ENCODE results near the gene ESYT3.
A peak's percentile ranks its signal among the peaks of the same experiment; 100 is the strongest.

ESYT3 gene, protein sequence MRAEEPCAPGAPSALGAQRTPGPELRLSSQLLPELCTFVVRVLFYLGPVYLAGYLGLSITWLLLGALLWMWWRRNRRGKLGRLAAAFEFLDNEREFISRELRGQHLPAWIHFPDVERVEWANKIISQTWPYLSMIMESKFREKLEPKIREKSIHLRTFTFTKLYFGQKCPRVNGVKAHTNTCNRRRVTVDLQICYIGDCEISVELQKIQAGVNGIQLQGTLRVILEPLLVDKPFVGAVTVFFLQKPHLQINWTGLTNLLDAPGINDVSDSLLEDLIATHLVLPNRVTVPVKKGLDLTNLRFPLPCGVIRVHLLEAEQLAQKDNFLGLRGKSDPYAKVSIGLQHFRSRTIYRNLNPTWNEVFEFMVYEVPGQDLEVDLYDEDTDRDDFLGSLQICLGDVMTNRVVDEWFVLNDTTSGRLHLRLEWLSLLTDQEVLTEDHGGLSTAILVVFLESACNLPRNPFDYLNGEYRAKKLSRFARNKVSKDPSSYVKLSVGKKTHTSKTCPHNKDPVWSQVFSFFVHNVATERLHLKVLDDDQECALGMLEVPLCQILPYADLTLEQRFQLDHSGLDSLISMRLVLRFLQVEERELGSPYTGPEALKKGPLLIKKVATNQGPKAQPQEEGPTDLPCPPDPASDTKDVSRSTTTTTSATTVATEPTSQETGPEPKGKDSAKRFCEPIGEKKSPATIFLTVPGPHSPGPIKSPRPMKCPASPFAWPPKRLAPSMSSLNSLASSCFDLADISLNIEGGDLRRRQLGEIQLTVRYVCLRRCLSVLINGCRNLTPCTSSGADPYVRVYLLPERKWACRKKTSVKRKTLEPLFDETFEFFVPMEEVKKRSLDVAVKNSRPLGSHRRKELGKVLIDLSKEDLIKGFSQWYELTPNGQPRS

DNA sequence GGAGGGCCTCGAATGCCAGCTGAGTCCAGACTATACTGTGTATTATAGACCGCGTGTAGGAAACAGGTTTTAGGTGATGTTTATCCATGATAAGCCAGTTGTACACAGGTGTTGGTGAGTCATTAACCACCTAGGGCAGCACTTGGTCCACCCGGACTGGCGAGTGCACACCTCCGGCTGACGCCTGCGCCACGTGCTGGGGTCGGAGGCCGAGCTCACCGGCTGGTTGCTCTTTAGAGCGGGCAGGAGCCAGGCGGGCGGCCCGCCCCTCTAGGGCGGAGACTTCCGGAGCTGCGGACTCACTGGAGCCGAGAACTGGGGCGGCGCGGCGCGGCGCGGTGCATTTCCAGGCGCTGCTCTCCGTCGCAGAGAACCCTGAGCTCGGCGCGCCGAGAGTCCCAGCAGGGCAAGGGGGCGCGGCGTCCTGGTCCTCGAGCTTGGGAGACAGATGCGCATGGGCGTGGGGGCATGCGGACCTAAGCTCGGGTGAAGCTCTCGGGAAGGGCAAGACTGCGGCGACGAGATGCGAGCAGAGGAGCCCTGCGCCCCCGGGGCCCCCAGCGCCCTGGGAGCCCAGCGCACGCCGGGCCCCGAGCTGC is at the start of gene ESYT3:
ESYT3 (plus strand) TSS at position 341 of the 599 bp plus-strand sequence; CDS start at position 524, 183 bp downstream.
- Mint-ChIP-seq H3K4me3 (peak within 1 kb of the TSS; percentile 64), H3K27me3 (peaks cover 59% of the 10 kb centered on the region), H3K36me3 (ENCODE audit: low read depth) (no peaks in the 10 kb centered on the region), H3K27ac (no peak within 1 kb of the TSS), H3K9me3 (no peaks in the 10 kb centered on the region), H3K4me1 (ENCODE audit: low read depth) (peaks cover 9% of the 10 kb centered on the region)

DNA sequence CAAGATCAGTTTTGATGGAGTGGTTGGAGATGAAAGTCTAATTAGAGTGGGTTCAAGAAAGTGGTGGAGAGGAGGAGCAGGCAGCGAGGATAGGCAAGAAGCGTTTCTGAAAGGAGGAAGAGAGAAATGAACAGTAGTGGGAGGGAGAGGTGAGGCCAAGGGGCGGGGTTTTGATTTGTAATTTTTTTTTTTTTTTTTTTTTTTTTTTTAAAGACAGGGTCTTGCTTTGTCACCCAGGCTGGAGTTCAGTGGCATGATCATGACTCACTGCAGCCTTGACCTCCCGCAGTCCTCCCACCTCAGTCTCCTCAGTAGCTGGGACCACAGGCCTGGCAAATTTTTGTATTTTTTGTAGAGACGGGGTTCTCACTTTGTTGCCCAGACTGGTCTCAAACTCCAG is 49.4 kb upstream of the ESYT3 start:
- Mint-ChIP-seq H3K9me3 (no peaks in the 10 kb centered on the region), H3K4me3 (no peak overlapping the region), H3K4me1 (ENCODE audit: low read depth) (no peaks in the 10 kb centered on the region), H3K27me3 (peaks cover 18% of the 10 kb centered on the region), H3K36me3 (ENCODE audit: low read depth) (no peaks in the 10 kb centered on the region), H3K27ac (no peak overlapping the region)

- H3K4me1 Mint-ChIP-seq (ENCODE audit: low read depth) = no peaks in the 10 kb centered on the region
- H3K36me3 Mint-ChIP-seq (ENCODE audit: low read depth) = no peaks in the 10 kb centered on the region
- peaks cover 11% of the 10 kb centered on the region for H3K27me3 Mint-ChIP-seq
- no peaks in the 10 kb centered on the region for H3K9me3 Mint-ChIP-seq
- no peak overlapping the region for H3K4me3 Mint-ChIP-seq
- no peak overlapping the region for H3K27ac Mint-ChIP-seq
Observed at GRCh38 chr3:138389144-138389601, 45.2 kb upstream of the ESYT3 start.

GRCh38 chr3:138389841-138390581 is 44.4 kb upstream of the ESYT3 start:
- Mint-ChIP-seq H3K4me1 (ENCODE audit: low read depth) (no peaks in the 10 kb centered on the region), H3K9me3 (no peaks in the 10 kb centered on the region)

GRCh38 chr3:138390582-138390932 is 43.9 kb upstream of the ESYT3 start:
- Mint-ChIP-seq H3K36me3 (ENCODE audit: low read depth) (no peaks in the 10 kb centered on the region), H3K4me3 (no peak overlapping the region), H3K4me1 (ENCODE audit: low read depth) (no peaks in the 10 kb centered on the region), H3K27me3 (peaks cover 6% of the 10 kb centered on the region), H3K9me3 (no peaks in the 10 kb centered on the region), H3K27ac (no peak overlapping the region)

More at GRCh38 chr3:138389841-138390581, 44.4 kb upstream of the ESYT3 start:
- no peak overlapping the region for H3K27ac Mint-ChIP-seq
- no peaks in the 10 kb centered on the region for H3K36me3 Mint-ChIP-seq (ENCODE audit: low read depth)
- H3K4me3 Mint-ChIP-seq = no peak overlapping the region
- peaks cover 2% of the 10 kb centered on the region for H3K27me3 Mint-ChIP-seq

- Mint-ChIP-seq H3K36me3 (ENCODE audit: low read depth) (no peaks in the 10 kb centered on the region), H3K27me3 (peaks cover 7% of the 10 kb centered on the region), H3K4me3 (no peak overlapping the region), H3K9me3 (no peaks in the 10 kb centered on the region), H3K27ac (no peak overlapping the region), H3K4me1 (ENCODE audit: low read depth) (no peaks in the 10 kb centered on the region)
Observed at GRCh38 chr3:138394156-138394555, 40.3 kb upstream of the ESYT3 start.

GRCh38 chr3:138394686-138395085 is 39.7 kb upstream of the ESYT3 start:
- Mint-ChIP-seq H3K27me3 (peaks cover 7% of the 10 kb centered on the region), H3K27ac (no peak overlapping the region)

DNA sequence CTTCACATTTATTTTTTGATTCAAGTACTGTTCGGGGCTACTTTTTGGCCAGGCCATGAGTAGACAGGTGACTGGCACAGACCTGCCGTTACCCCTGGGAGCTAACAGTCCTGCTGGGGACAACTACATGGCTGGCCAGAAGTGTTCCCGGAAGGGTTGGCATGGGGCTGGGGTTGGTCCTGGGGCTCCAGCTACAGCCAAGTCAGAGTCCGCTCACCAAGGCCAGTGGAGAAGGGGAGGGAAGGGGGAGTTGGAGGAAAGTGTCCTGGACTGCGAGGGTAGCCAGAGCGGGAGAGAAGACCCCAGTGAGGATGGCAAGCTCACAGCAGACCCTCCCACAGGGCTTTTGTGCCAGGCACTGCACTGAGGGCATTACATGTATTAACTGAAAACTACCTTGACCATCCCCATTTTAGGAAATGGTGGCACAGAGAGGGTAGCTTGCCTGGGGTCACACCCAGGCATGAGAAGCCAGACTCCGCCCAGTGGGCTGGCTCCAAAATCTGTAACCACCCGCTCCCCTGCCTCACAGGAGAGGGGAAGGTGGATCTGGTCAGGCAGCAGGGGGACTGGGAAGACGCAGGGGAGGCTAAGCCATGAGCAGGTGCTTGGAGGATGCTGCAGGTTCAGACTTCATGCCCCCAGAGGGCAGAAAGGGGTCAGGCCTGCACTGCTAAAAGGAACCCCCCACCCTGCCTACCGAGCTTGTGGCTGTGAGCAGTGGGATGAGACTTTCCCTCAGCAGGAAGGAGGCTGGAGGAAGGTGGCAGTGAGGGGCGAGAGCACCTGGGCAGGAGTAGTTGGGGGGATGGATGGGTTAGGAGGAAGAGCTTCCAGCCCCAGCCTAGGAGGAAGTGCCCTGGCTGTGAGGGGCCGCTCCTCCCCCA is 38.3 kb upstream of the ESYT3 start:
- Mint-ChIP-seq H3K4me1 (ENCODE audit: low read depth) (no peaks in the 10 kb centered on the region), H3K9me3 (no peaks in the 10 kb centered on the region), H3K4me3 (no peak overlapping the region), H3K27me3 (peaks cover 6% of the 10 kb centered on the region), H3K27ac (no peak overlapping the region), H3K36me3 (ENCODE audit: low read depth) (no peaks in the 10 kb centered on the region)

More at GRCh38 chr3:138394686-138395085, 39.7 kb upstream of the ESYT3 start:
- no peak overlapping the region for H3K4me3 Mint-ChIP-seq
- no peaks in the 10 kb centered on the region for H3K36me3 Mint-ChIP-seq (ENCODE audit: low read depth)
- no peaks in the 10 kb centered on the region for H3K9me3 Mint-ChIP-seq
- no peaks in the 10 kb centered on the region for H3K4me1 Mint-ChIP-seq (ENCODE audit: low read depth)

DNA sequence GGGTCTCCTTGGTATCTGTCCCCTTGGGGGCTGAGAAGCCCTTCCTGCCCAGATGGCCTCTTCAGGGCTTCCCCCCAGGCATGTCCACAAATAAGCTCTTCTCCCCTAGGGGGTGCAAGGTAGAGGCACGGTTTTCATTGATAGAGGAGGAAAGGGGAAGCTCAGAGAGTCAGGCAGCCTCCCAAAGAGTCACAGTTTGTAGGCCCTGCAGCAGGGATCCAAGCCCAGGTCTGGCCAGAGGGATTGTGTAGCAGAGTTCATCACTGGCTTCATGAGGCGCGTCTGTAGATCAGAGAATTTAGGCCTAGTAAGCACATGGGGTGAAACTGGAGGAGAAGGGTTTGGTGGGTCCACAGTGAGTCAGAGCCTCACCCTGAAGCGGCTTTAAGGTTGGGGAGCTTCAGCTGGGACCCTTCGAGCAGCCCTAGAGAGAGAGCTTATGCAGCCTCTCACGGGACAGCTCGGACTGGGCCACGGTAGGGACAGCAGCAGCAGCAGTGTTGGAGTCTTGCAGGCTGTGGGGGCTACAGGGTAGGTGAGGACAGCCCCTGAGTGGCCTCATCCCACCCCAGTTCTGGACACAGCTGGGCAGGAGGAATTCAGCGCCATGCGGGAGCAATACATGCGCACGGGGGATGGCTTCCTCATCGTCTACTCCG is 37.5 kb upstream of the ESYT3 start:
- Mint-ChIP-seq H3K27me3 (peaks cover 5% of the 10 kb centered on the region), H3K36me3 (ENCODE audit: low read depth) (no peaks in the 10 kb centered on the region), H3K4me3 (no peak overlapping the region), H3K27ac (no peak overlapping the region), H3K9me3 (no peaks in the 10 kb centered on the region), H3K4me1 (ENCODE audit: low read depth) (no peaks in the 10 kb centered on the region)

DNA sequence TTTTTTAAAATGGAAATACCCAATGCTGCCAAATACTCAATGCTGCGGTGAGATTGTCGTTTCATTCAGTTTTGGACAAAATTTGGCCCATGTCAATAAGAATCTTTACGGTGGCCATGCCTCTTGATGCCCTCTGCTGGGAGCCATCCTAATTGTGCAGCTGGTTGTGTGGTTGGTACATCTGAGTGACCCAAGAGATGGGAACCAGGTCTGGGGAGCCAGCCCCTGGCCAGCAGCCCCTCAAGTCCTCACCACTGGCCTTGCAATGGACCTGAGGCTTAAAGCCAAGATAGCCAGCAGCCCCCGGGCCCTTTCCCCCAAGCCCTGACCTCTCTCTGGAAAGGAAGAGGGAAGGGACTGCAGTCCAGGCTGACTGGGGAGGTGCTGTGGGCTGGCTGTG is 36.4 kb upstream of the ESYT3 start:
- Mint-ChIP-seq H3K9me3 (no peaks in the 10 kb centered on the region), H3K4me1 (ENCODE audit: low read depth) (no peaks in the 10 kb centered on the region), H3K27me3 (peaks cover 5% of the 10 kb centered on the region), H3K4me3 (no peak overlapping the region), H3K36me3 (ENCODE audit: low read depth) (no peaks in the 10 kb centered on the region), H3K27ac (no peak overlapping the region)

GRCh38 chr3:138398791-138399575 is 35.4 kb upstream of the ESYT3 start:
- H3K36me3 Mint-ChIP-seq (ENCODE audit: low read depth) = no peaks in the 10 kb centered on the region
- H3K4me1 Mint-ChIP-seq (ENCODE audit: low read depth) = no peaks in the 10 kb centered on the region
- no peaks in the 10 kb centered on the region for H3K9me3 Mint-ChIP-seq
- H3K27ac Mint-ChIP-seq = no peak overlapping the region
- peaks cover 6% of the 10 kb centered on the region for H3K27me3 Mint-ChIP-seq
- no peak overlapping the region for H3K4me3 Mint-ChIP-seq

- H3K4me1 Mint-ChIP-seq (ENCODE audit: low read depth) = no peaks in the 10 kb centered on the region
- no peaks in the 10 kb centered on the region for H3K9me3 Mint-ChIP-seq
- no peaks in the 10 kb centered on the region for H3K36me3 Mint-ChIP-seq (ENCODE audit: low read depth)
- no peak overlapping the region for H3K4me3 Mint-ChIP-seq
- peaks cover 10% of the 10 kb centered on the region for H3K27me3 Mint-ChIP-seq
- no peak overlapping the region for H3K27ac Mint-ChIP-seq
Observed at GRCh38 chr3:138399766-138400165, 34.6 kb upstream of the ESYT3 start.

DNA sequence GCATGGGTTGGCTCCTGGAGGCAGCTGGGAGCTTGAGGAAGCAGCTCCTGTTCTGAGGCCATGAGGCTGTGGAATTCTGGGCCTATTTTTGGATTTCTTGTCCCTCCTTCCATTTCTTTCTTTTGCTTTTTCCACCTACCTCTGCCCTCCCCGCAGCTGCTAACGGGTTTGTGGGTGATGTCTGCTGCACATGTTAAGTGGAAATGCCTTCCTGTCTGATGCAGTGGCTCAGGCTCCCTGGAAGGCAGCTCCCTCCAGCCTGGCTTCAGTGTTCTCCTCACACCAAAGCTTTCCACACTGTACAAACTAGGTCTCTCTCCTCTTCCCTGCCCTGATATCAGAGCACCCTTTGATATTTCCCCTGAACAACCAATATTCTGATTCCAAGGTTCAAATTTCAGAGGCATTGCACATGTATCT is 33.8 kb upstream of the ESYT3 start:
- Mint-ChIP-seq H3K27me3 (peaks cover 9% of the 10 kb centered on the region), H3K4me3 (no peak overlapping the region), H3K27ac (no peak overlapping the region), H3K9me3 (no peaks in the 10 kb centered on the region), H3K4me1 (ENCODE audit: low read depth) (no peaks in the 10 kb centered on the region), H3K36me3 (ENCODE audit: low read depth) (no peaks in the 10 kb centered on the region)

Measured in stimulated activated naive CD8-positive, alpha-beta T cell treated with anti-CD3 and anti-CD28 coated beads, Interleukin-15, Interleukin-2, amounts not matched to agents 100 ng/mL and 50 ng/mL, for 24 hours (primary cell).